AG10803 (cell line): ENCODE measurements around the gene RAC3.

Experiments
- DNase-seq: peaks from one replicate; pipeline ENCODE4 v3.0.0; 2010; ENCODE audit warnings: low read depth
- H3K4me3 ChIP-seq: 2 replicates; pipeline ENCODE4 v1.5.1; 2011; ENCODE audit warnings: mild to moderate bottlenecking, low read length, control low read depth
- TF ChIP-seq, protein P1 (sequence below): conservative IDR thresholded peaks from 2 replicates; pipeline ENCODE4 v1.5.1; 2011; ENCODE audit warnings: mild to moderate bottlenecking, low read length, control low read depth, inconsistent platforms

RAC3 gene

DNA sequence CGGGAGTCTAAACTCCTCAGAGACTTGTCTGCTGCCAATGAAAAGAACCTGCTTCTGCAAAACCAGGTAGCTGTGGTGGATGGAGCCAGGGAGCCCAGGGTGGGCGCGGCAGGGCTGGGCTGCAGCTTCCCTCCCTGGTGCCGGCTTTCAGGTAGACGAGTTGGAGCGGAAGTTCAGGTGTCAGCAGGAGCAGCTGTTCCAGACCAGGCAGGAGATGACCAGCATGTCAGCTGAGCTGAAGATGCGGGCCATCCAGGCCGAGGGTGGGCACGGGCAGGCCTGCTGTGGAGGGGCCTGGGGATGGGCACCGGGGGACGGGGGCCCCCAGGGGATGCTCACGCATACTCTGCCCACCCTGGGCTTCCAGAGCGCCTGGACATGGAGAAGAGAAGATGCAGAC lies 3.2 kb upstream of the RAC3 start:
- DNase-seq: no peak
- TF ChIP-seq, protein P1, sequence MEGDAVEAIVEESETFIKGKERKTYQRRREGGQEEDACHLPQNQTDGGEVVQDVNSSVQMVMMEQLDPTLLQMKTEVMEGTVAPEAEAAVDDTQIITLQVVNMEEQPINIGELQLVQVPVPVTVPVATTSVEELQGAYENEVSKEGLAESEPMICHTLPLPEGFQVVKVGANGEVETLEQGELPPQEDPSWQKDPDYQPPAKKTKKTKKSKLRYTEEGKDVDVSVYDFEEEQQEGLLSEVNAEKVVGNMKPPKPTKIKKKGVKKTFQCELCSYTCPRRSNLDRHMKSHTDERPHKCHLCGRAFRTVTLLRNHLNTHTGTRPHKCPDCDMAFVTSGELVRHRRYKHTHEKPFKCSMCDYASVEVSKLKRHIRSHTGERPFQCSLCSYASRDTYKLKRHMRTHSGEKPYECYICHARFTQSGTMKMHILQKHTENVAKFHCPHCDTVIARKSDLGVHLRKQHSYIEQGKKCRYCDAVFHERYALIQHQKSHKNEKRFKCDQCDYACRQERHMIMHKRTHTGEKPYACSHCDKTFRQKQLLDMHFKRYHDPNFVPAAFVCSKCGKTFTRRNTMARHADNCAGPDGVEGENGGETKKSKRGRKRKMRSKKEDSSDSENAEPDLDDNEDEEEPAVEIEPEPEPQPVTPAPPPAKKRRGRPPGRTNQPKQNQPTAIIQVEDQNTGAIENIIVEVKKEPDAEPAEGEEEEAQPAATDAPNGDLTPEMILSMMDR: no peak
- no peak overlapping the region for H3K4me3 ChIP-seq

DNA sequence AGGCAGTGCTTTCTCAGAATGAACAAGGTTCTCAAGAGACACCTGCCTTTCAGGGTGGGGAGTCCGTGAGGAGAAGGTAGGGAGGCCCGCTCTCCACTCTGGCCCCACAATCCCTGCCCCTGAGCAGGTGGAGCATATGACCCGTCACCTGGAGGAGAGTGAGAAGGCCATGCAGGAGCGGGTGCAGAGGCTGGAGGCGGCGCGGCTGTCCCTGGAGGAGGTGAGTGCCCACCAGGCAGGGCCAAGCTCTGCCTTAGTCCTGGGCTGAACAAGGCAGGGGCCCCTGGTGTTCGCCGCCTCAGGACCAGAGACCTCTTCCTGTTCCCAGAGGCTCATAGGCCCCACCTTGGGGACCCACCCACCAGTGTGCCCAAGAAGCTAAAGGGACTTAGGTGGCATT lies 2.5 kb upstream of the RAC3 start:
- no peak for DNase-seq
- no peak overlapping the region for H3K4me3 ChIP-seq
- TF ChIP-seq, protein P1: no peak

DNA sequence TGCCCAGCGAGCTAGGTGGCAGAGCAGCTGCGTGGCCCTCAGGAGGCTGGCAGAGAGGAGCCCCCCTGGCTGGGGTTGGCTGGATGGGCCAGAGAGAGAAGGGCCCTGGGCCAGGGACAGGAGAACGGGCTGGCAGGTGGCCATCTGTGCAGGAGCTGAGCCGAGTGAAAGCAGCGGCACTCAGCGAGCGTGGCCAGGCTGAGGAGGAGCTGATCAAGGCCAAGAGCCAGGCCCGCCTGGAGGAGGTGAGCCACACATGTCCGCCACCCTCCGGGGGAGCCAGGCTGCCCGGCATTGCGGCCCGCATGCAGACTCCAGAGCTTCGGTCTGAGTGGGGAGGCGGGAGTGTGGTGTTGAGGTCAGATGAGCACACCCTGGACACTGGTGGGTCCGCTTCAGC lies 2.1 kb upstream of the RAC3 start:
- TF ChIP-seq, protein P1: no peak
- no peak for DNase-seq
- no peak overlapping the region for H3K4me3 ChIP-seq

DNA sequence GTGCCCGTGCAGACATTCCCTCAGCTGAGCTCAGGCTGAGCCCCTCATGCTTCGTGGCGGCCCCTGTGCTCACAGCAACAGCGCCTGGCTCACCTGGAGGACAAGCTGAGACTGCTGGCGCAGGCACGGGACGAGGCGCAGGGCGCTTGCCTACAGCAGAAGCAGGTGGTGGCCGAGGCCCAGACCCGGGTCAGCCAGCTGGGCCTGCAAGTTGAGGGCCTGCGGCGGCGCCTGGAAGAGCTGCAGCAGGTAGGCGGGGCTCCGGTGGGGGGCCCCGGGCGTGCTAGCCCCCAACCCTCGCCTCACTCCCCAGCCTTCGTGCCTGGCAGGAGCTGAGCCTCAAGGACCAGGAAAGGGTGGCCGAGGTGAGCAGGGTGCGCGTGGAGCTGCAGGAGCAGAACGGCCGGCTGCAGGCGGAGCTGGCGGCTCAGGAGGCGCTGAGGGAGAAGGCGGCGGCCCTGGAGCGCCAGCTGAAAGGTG lies 1.4 kb upstream of the RAC3 start:
- TF ChIP-seq, protein P1: no peak
- no peak overlapping the region for H3K4me3 ChIP-seq
- no peak for DNase-seq

DNA sequence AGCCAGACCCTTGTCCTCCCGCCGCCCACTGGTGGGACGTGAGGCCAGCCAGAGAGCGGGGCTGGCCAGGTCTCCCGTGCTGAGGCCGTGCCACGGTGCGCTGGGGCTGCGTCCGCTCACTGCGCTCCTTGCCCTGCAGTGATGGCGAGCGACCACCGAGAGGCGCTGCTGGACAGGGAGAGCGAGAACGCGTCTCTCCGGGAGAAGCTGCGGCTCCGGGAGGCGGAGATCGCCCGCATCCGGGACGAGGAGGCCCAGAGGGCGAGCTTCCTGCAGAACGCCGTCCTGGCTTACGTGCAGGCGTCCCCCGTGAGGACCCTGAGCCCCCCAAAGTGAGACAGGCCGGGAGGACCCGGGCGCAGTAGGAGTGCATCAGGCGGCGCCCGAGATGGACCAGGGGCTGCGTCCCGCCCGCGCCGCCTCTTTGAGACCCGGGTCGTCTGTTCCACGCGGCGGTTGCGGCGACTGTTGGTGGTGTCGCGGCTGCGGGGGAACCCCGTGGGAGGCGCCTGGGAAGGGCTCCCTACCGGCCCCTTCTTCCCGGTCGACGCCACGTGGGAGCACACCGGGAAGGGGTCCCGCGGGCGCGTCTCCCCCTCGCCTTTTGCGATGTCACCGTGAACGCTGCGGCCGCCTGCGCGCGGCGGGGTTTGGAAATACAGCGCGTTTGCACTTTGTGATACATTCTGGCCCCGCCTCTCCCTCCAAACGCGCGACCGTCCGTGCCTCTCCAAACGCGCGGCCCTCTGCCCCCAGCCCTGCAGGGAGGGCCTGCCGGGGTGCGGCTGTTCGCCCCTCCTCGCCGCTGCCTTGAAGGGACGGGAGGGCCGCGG lies 792 bp upstream of the RAC3 start:
- TF ChIP-seq, protein P1: peak; percentile 65
- peak overlapping the region; percentile 55 for H3K4me3 ChIP-seq

DNA sequence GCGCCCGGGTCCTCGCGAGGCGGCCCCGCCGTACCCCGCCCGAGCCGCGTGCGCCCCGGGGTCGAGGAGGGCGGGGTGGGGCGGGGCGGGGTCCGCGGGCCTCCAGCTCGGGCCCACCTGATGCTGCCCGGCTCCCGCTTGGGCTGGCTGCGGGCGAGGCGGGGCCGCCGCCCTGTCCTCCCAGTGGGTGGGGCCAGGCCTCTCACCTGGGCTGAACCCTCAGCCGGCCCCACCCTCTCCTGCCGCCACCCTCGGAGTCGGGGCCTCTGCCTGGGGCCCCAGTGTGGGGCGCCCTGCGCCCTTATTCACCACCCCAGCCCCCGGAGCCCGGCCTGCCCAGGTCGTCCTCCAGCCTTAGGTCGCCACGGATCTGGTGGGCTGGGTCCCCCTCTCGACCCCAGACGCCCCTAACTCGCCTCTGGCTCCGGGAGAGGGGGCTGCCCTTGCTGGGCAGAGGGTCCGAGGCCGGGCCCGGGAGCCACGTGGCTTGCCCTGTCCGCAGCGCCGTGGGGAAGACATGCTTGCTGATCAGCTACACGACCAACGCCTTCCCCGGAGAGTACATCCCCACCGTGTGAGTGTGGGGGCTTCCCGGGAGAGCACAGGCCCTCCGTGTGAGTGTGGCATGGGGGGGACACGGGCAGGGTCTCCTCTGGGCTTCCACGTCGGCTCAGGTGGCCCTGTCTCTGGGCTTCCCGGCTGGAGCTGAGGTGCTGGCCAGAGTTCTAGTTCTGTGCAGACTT lies 578 bp downstream of the RAC3 start:
- DNase-seq: no peak
- TF ChIP-seq, protein P1: no peak
- peak overlapping the region; percentile 33 for H3K4me3 ChIP-seq

More for the DNA sequence above, 792 bp upstream of the RAC3 start:
- peak; percentile 77 for DNase-seq
